Measurements from ENCODE around the gene HTT-AS. TPM values are rescaled to one million over a fixed set of nuclear protein-coding genes. Genes with fewer than 3 reads are reported as not detected.

HTT-AS gene
- total RNA-seq, 2 donors from 2014 or later, result not detected

- 88 to 93% methylated on average over 3 to 6 of the region's 6 CpGs for WGBS, 2 experiments (ENCODE audit: insufficient coverage in 1 of 2, insufficient read length in 1 of 2)
- Mint-ChIP-seq H3K9me3 (peaks cover 8% of the 10 kb centered on the region), H3K27me3 (ENCODE audit: insufficient read depth) (peaks cover 1% of the 10 kb centered on the region), H3K4me1 (no peaks in the 10 kb centered on the region), H3K36me3 (ENCODE audit: low read depth) (no peaks in the 10 kb centered on the region), H3K27ac (no peak overlapping the region), H3K4me3 (no peak overlapping the region)
- no peak for TF ChIP-seq CTCF (conservative IDR thresholded peaks at IDR 0.05)
- H3K4me1 ChIP-seq (ENCODE audit: control insufficient read depth, insufficient read depth, low read length), result no peaks in the 10 kb centered on the region
- no peaks in the 10 kb centered on the region for H3K27me3 ChIP-seq (ENCODE audit: control insufficient read depth, insufficient read depth, low read length, poor library complexity, severe bottlenecking)
- H3K27ac ChIP-seq (ENCODE audit: low read depth, low read length), result no peak overlapping the region
- DNase-seq, result no peak
- no peaks in the 10 kb centered on the region for H3K9me3 ChIP-seq (ENCODE audit: control insufficient read depth, low read length)
- no peak overlapping the region for H3K9ac ChIP-seq (ENCODE audit: extremely low read depth, low read length, poor library complexity, severe bottlenecking)
- H3K36me3 ChIP-seq (ENCODE audit: control insufficient read depth, insufficient read depth, low read length), result no peaks in the 10 kb centered on the region
- no peak overlapping the region for H3K4me3 ChIP-seq (ENCODE audit: low read length)
Measured at GRCh38 chr4:3021127-3021526, 53.2 kb downstream of the HTT-AS start.

GRCh38 chr4:3019145-3019846 lies 55.0 kb downstream of the HTT-AS start:
- Mint-ChIP-seq H3K4me3 (no peak overlapping the region), H3K27ac (no peak overlapping the region), H3K36me3 (ENCODE audit: low read depth) (no peaks in the 10 kb centered on the region), H3K9me3 (peaks cover 8% of the 10 kb centered on the region), H3K27me3 (ENCODE audit: insufficient read depth) (peaks cover 1% of the 10 kb centered on the region), H3K4me1 (peaks cover 4% of the 10 kb centered on the region)
- H3K4me3 ChIP-seq (ENCODE audit: low read length), result no peak overlapping the region
- H3K36me3 ChIP-seq (ENCODE audit: control insufficient read depth, insufficient read depth, low read length), result no peaks in the 10 kb centered on the region
- DNase-seq, result no peak
- no peaks in the 10 kb centered on the region for H3K9me3 ChIP-seq (ENCODE audit: control insufficient read depth, low read length)
- no peak for TF ChIP-seq CTCF (conservative IDR thresholded peaks at IDR 0.05)
- H3K9ac ChIP-seq (ENCODE audit: extremely low read depth, low read length, poor library complexity, severe bottlenecking), result no peak overlapping the region
- H3K27me3 ChIP-seq (ENCODE audit: control insufficient read depth, insufficient read depth, low read length, poor library complexity, severe bottlenecking), result no peaks in the 10 kb centered on the region
- WGBS, 2 experiments (ENCODE audit: insufficient coverage in 1 of 2, insufficient read length in 1 of 2), result 90 to 92% methylated on average over 11 to 13 of the region's 13 CpGs
- H3K27ac ChIP-seq (ENCODE audit: low read depth, low read length), result no peak overlapping the region
- no peaks in the 10 kb centered on the region for H3K4me1 ChIP-seq (ENCODE audit: control insufficient read depth, insufficient read depth, low read length)

- no peaks in the 10 kb centered on the region for H3K9me3 ChIP-seq (ENCODE audit: control insufficient read depth, low read length)
- H3K9ac ChIP-seq (ENCODE audit: extremely low read depth, low read length, poor library complexity, severe bottlenecking), result no peak overlapping the region
- WGBS, 2 experiments (ENCODE audit: insufficient coverage in 1 of 2, insufficient read length in 1 of 2), result 79 to 85% methylated on average over 2 to 4 of the region's 4 CpGs
- H3K9me3 Mint-ChIP-seq, result peaks cover 3% of the 10 kb centered on the region
- no peak for DNase-seq
- no peaks in the 10 kb centered on the region for H3K27me3 ChIP-seq (ENCODE audit: control insufficient read depth, insufficient read depth, low read length, poor library complexity, severe bottlenecking)
- H3K36me3 ChIP-seq (ENCODE audit: control insufficient read depth, insufficient read depth, low read length), result no peaks in the 10 kb centered on the region
- H3K27me3 Mint-ChIP-seq (ENCODE audit: insufficient read depth), result no peaks in the 10 kb centered on the region
- H3K4me3 ChIP-seq (ENCODE audit: low read length), result no peak overlapping the region
- no peak for TF ChIP-seq CTCF (conservative IDR thresholded peaks at IDR 0.05)
- H3K27ac Mint-ChIP-seq, result no peak overlapping the region
- no peaks in the 10 kb centered on the region for H3K36me3 Mint-ChIP-seq (ENCODE audit: low read depth)
- peaks cover 13% of the 10 kb centered on the region for H3K4me1 Mint-ChIP-seq
- H3K4me1 ChIP-seq (ENCODE audit: control insufficient read depth, insufficient read depth, low read length), result peaks cover 8% of the 10 kb centered on the region
- no peak overlapping the region for H3K27ac ChIP-seq (ENCODE audit: low read depth, low read length)
- no peak overlapping the region for H3K4me3 Mint-ChIP-seq
Measured at GRCh38 chr4:3017504-3017903, 56.8 kb downstream of the HTT-AS start.

All from endodermal cell (in vitro differentiated cells).